Lower lobe of right lung (tissue), 2 donors: Measurements from ENCODE around the gene DNPH1. TPM values are rescaled to one million over a fixed set of nuclear protein-coding genes. Genes with fewer than 3 reads are reported as not detected.

Source experiments
- ATAC-seq, 2 donors: fragments of 200-7000 bp; cut with Tn5 transposase; one replicate each; pipeline ENCODE4 v1.9.1; 2020 to 2022; ENCODE audit warnings: mild to moderate bottlenecking in 2 of 2, moderate library complexity in 2 of 2
- DNase-seq: peaks from one replicate; pipeline ENCODE4 v3.0.0-alpha.2; 2020
- H3K27ac ChIP-seq: fragments of 200-600 bp; one replicate; pipeline ENCODE4 v1.8.0; 2022
- H3K27me3 ChIP-seq: fragments of 200-600 bp; one replicate; pipeline ENCODE4 v1.8.0; 2022; ENCODE audit warnings: low read depth
- H3K36me3 ChIP-seq: fragments of 200-600 bp; one replicate; pipeline ENCODE4 v1.8.0; 2022; ENCODE audit warnings: mild to moderate bottlenecking
- H3K4me1 ChIP-seq: fragments of 200-600 bp; one replicate; pipeline ENCODE4 v1.8.0; 2022
- H3K4me3 ChIP-seq: fragments of 200-600 bp; one replicate; pipeline ENCODE4 v1.8.0; 2022; ENCODE audit warnings: mild to moderate bottlenecking
- H3K9me3 ChIP-seq: fragments of 200-600 bp; one replicate; pipeline ENCODE4 v1.8.0; 2022
- CTCF ChIP-seq: fragments of 200-600 bp; IDR thresholded peaks from one replicate; pipeline ENCODE4 v1.8.0; 2022; ENCODE audit warnings: antibody characterized with exemption, mild to moderate bottlenecking
- intact Hi-C: fragments of 100-400 bp; cut with DNase I; formaldehyde crosslinking; loops from one replicate; pipeline ENCODE4 v1.11.0; 2022
- total RNA-seq: library from RNA; stranded (reverse); fragmentation: NEBNext Ultra II Directional; extraction: Animal tissue kit (Norgen Biotek cat#: 25700); gene quantifications from one replicate; pipeline ENCODE4 v1.2.1, GENCODE V29; 2021
- donor health status: DM: no; HTN: yes; CAD: no; lungs with severe emphysema.

DNPH1 gene
- total RNA-seq, 1 donor from 2014 or later: 24.0 TPM

DNA sequence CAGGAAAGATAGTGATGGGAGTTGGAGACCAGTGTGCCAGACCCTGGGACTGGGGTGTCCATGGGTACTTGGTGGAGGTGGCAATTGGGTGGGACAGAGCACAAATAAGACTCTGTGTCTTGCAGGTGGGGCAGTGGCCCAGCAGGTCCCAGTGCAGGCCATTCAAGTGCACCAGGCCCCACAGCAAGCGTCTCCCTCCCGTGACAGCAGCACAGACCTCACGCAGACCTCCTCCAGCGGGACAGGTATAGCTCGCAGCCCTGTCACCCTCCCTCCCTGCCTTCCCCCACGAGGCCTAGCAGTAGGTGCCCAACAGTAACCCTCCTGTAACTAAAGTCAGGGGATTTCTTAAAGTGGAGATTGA is 52.9 kb downstream of the DNPH1 start:
- intact Hi-C loops: no loop called here
- no peak overlapping the region for H3K4me3 ChIP-seq
- no peak for DNase-seq
- no peaks in the 10 kb centered on the region for H3K27me3 ChIP-seq
- H3K4me1 ChIP-seq: peaks cover 41% of the 10 kb centered on the region
- peaks cover 50% of the 10 kb centered on the region for H3K36me3 ChIP-seq
- no peak for TF ChIP-seq CTCF
- no peaks in the 10 kb centered on the region for H3K9me3 ChIP-seq
- no peak for ATAC-seq
- peak overlapping the region; percentile 93 for H3K27ac ChIP-seq

- no peaks in the 10 kb centered on the region for H3K27me3 ChIP-seq
- no peak overlapping the region for H3K4me3 ChIP-seq
- no peaks in the 10 kb centered on the region for H3K9me3 ChIP-seq
- peaks cover 50% of the 10 kb centered on the region for H3K36me3 ChIP-seq
- ATAC-seq: no peak
- peaks cover 39% of the 10 kb centered on the region for H3K4me1 ChIP-seq
- TF ChIP-seq CTCF: no peak
- no peak for DNase-seq
- H3K27ac ChIP-seq: peak overlapping the region; percentile 93
- intact Hi-C loops: no loop called here
Observed at GRCh38 chr6:43175676-43176422, 53.4 kb downstream of the DNPH1 start.

Other genes with a start within 250 kb of the DNPH1 start
- gene PPP2R5D, start 244.9 kb downstream of the DNPH1 start, total RNA-seq: 24.5 TPM
- 44.8 TPM for gene MEA1, start 215.5 kb downstream of the DNPH1 start, total RNA-seq
- 59.3 TPM for gene KLHDC3, start 215.2 kb downstream of the DNPH1 start, total RNA-seq
- gene RRP36, start 207.9 kb downstream of the DNPH1 start, total RNA-seq: 35.3 TPM
- 16.1 TPM for gene CUL7, start 175.6 kb downstream of the DNPH1 start, total RNA-seq
- gene MRPL2, start 170.0 kb downstream of the DNPH1 start, total RNA-seq: 40.1 TPM
- gene KLC4, start 169.8 kb downstream of the DNPH1 start, total RNA-seq: 45.2 TPM
- 81.0 TPM for gene PTK7, start 153.2 kb downstream of the DNPH1 start, total RNA-seq
- gene SRF, start 58.2 kb downstream of the DNPH1 start, total RNA-seq: 29.2 TPM
- gene CUL9, start 47.3 kb downstream of the DNPH1 start, total RNA-seq: 41.8 TPM
- 0.09 TPM for gene TTBK1, start 14.0 kb upstream of the DNPH1 start, total RNA-seq
- not detected for gene SLC22A7, start 68.8 kb upstream of the DNPH1 start, total RNA-seq
- 0.95 TPM for gene CRIP3, start 79.3 kb upstream of the DNPH1 start, total RNA-seq
- gene ZNF318, start 140.2 kb upstream of the DNPH1 start, total RNA-seq: 18.3 TPM
- 34.4 TPM for gene ABCC10, start 198.1 kb upstream of the DNPH1 start, total RNA-seq
- gene DLK2, start 226.1 kb upstream of the DNPH1 start, total RNA-seq: 0.53 TPM
- 34.3 TPM for gene TJAP1, start 248.1 kb upstream of the DNPH1 start, total RNA-seq